ENCODE data around the gene KIF25.

DNA sequence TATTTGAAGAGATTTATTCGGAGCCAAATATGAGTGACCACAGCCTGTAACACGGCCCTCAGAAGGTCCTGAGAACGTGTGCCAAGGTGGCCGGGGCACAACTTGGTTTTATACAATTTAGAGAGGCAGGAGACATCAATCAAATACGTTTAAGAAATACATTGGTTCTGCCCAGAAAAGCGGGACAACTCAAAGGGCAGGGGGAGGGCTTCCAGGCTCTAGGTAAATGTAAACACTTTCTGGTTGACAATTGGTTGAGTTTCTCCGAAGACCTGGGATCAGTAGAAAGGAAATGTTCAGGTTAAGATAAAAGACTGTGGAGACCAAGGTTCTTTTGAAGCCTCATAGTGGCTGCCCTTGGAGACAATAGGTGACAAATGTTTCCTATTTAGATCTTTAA, 18.9 kb upstream of the KIF25 start:
- TF ChIP-seq POLR2AphosphoS5 (IDR thresholded peaks at IDR 0.05; ENCODE audit: insufficient read depth in 1 of 2, low read depth in 1 of 2) (no peak), POLR2A (IDR thresholded peaks at IDR 0.05) (no peak)
- TF ChIP-seq, protein P1, sequence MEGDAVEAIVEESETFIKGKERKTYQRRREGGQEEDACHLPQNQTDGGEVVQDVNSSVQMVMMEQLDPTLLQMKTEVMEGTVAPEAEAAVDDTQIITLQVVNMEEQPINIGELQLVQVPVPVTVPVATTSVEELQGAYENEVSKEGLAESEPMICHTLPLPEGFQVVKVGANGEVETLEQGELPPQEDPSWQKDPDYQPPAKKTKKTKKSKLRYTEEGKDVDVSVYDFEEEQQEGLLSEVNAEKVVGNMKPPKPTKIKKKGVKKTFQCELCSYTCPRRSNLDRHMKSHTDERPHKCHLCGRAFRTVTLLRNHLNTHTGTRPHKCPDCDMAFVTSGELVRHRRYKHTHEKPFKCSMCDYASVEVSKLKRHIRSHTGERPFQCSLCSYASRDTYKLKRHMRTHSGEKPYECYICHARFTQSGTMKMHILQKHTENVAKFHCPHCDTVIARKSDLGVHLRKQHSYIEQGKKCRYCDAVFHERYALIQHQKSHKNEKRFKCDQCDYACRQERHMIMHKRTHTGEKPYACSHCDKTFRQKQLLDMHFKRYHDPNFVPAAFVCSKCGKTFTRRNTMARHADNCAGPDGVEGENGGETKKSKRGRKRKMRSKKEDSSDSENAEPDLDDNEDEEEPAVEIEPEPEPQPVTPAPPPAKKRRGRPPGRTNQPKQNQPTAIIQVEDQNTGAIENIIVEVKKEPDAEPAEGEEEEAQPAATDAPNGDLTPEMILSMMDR (IDR thresholded peaks at IDR 0.05) = no peak

All from vagina (tissue), 2 donors.